ENCODE results near the gene NFX1.

The NFX1 gene

DNA sequence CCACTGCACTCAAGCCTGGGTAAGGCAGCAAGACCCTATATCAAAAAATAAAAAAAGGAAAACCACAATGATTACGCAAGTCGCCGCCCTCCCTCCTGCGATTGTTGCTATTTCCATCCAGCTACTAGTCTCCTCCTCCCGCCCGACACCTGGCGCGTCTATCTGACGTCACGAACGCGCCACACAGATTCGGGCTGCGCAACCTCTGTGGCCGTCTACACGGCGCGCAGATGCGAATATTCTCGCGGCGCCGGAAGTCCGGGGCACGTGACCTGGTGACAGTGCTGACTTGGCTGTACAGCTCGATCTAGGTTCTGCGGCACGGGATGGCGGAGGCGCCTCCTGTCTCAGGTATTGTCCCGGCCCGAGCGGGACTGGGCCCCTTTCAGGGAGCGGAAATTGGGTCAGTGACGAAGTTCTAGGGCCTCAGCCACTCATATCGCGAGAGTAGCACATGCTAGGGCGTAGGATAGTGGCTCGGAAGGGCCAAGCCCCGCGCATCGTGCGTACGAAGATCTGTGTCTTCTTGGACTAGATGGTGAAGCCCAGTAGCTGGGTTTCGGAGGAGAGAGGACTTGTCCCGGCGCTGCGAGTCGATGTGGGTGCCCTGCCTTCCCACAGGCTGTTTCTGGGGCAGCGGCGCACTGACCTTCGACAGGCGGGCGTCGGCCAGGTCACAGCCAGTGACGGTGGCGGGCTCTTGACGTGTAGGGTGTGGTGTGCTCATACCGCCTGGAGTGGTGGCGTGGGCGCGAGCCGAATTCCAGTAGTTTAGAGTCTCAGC, at the start of gene NFX1:
Gene NFX1 (plus strand): TSS at position 270 of the 784 bp plus-strand sequence. CDS start 57 bp downstream, at position 327.
- DNase-seq (ENCODE audit: low spot score): peak; percentile 97

DNA sequence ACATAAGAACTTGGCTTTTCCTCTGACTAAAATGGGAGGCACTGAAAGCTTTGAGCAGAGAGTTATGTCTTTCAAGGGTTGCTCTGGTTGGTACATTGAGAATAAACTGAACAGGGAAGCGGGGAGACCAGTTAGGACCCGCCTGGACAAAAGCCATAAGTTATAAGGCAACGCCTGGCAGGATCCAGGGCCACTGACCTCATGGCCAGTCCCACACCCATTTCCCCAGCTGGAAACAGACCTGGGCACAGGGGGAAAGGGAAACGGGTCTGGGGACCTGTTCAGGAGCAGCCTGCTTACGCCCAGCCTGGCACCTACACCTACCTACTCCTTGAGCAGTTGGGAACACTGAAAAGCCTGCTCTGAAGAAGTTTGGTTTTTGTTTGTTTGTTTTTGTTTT, 49.0 kb upstream of the NFX1 start:
- DNase-seq (ENCODE audit: low spot score): no peak

DNA sequence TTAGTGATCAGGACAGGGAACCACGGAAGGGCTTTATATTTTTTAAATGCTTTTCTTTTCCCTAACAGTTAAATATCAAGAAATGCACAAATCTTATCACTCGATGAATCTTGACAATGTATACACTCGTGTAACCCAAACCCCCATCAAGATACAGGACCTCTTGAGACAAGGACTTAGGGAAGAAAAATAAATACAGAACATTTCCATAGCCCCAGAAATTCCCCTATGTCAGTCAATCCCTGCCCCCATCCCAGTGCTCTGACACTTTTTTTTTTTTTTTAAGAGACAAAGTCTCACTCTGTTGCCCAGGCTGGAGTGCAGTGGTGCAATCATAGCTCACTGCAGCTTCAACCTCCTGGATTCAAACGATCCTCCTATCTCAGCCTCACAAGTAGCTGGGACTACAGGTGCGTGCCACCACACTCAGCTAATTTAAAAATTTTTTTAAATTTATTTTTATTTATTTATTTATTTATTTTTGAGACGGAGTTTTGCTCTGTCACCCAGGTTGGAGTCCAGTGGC, 47.6 kb upstream of the NFX1 start:
- no peak for DNase-seq (ENCODE audit: low spot score)

DNA sequence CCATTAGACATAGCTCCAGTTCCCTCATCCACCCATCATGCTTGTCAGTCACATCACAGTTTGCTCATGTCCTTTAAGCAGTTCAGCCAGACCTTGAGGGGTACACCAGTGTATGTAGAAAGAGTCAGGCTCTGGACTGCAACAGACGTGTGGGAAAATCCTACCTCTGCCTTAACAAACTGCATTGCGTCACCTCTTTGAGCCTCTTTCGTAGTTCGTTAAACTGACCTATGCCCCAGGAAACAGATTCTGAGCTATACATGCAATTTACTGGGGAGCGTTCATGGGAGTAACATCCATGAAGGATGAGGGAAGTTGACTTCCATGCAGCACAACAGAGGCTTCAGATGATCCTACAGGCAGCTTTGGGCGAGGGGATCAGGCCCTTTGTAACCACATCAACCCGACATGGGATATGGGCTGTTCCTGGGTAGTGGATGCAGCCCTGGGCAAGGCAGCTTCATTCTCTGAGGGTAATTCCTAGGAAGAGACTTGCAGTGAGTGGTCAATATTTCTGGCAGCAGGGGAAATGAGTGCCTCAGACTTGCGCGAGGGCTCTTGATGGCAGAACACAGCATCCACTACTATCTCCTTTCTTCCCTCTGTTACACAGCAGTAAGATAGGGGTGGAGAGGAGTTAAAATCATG, 46.1 kb upstream of the NFX1 start:
- DNase-seq (ENCODE audit: low spot score): no peak

DNA sequence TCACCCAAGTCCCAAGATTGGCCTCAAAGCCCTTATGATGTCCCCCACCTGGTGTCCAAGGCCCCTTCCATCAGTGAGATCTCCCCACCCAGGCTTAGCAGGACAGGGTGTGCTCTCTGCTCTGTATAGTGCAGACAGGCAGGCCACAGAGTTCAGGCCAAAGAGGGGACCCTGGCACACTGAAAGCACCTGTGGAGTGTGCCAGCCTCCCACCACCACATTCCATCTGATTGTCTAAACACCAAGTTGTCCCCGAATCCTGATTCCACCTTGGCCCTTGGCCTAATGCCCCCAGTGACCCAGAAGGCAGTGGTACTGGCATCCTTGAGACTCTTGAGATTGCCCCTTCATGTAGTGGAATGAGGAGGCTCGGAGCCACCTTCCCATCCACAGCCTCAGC, 45.0 kb upstream of the NFX1 start:
- no peak for DNase-seq (ENCODE audit: low spot score)

DNA sequence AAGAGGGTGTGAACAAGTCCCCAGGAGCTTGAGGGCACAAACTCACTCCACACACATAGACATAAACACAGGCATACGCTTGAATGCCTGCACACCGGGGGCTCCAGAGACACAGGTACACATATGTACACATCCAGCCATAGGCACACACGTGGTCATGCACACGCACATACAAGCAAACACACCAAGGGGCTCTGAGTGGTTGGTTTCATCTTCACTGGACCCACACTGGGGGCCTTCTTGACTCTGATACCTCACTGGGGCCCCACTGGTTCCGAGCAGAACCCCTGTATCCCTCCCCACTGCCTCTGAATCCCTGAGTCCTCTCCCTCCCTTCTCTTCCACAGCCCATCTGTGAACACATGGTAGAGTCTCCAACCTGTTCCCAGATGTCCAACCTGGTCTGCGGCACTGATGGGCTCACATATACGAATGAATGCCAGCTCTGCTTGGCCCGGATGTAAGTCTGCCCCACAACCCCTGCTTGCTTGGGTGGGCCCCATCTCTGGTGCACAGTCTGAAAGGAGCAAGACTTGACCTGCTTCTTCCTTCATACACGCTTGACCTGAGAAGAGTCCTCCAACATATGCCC, 44.0 kb upstream of the NFX1 start:
- DNase-seq (ENCODE audit: low spot score): no peak

DNA sequence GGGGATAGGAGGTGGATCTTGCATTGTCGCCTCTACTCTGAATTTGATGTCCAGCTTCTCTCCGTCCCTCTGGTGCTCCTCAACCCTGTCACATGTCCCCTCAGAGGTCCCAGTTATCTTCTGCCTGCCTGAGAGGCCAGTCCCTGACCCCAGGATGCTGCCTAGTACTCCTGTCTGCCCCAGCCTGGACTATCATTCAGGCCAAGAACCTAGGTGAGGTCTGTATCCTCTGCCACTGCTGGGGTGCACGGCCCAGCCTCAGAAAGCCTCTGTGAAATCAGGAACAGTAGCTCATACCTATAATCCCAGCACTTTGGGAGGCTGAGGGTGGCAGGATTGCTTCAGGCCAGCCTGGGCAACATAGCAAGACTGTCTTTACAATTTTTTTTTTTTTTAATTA, 41.7 kb upstream of the NFX1 start:
- DNase-seq (ENCODE audit: low spot score): no peak

DNA sequence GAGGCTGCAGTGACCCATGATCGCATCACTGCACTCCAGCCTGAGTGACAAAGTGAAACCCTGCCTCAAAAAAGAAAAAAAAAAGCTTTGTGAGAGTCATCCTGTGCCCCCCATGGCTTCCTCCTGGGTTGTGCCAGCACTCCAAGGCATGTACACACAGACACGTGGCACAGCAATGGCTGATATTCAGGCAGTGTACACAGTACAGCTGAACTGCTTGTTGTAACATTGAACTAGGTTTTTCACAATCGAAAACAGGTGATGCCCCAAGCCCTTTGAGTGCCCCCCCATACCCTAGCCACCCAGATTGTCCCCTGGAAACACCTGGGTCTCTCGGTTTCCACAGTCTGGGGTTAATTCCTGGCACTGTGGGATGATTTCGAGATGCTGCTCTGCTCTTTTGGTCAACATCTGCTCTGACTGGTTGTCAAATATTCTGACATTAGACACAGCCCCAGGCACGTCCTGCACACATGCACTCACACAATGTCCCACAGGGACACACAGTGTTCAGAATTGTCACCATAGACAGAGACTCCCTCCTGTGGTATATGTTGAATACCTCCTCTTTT, 41.1 kb upstream of the NFX1 start:
- DNase-seq (ENCODE audit: low spot score): no peak

DNA sequence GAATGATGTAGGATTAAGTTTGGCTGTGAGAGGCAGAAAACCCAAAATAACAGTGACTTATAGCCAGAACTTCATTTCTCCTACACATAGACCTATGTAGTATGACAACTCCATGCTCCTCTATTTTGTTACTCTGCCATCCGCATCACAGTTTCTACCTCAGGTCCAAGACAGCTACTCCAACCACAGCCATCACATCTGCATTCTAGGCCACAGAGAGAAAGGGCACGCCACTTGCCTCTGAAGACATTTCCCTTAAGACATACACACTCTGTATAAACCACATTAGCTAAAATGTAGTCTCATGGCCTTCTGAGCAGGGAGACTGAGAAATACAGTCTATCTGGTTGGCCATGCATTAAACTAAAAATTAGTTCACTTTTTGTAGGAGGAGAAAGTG, 40.3 kb upstream of the NFX1 start:
- DNase-seq (ENCODE audit: low spot score): no peak

DNA sequence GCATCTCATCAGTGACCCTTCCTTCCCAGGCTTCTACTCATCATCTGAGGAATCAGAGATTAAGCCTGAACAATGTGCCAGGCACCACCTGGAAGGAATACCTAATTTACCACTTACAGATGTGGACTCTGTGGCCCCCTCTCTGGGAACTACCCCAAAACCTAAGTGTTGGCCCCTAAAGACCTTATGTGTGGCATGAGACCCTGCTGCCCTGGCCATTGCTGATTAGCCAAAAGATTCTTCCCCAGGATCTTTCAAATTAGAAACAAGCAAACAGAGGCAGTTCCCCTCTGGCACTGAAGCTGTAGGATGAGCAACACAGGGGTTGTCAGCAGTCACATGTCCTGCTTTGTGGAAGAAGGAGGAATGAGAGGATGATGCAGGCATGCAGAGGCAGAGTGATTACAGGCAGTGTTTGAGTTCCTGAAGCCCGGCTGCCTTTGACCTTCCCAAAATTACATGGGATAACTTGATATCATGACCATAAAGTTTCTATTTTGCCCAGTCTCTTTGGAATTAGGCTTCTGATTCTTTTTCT, 39.8 kb upstream of the NFX1 start:
- DNase-seq (ENCODE audit: low spot score): no peak

DNA sequence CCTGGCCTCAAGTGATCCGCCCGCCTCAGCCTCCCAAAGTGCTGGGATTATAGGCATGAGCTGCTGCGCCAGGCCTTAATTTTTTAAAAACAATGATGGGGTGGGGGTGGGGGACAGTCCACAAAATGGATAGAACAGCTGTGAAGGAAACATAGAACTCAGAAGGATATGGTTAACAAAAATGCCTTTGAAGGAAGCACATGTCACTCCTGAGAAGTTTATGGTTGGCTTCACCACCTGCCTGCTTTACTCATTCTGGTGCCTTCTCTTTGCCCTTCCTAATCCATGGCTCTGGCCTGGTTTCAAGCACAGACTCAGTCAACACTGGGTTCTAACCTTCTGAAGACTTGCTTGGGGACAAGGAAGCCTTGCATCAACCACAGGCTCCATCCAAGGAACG, 36.1 kb upstream of the NFX1 start:
- DNase-seq (ENCODE audit: low spot score): no peak

DNA sequence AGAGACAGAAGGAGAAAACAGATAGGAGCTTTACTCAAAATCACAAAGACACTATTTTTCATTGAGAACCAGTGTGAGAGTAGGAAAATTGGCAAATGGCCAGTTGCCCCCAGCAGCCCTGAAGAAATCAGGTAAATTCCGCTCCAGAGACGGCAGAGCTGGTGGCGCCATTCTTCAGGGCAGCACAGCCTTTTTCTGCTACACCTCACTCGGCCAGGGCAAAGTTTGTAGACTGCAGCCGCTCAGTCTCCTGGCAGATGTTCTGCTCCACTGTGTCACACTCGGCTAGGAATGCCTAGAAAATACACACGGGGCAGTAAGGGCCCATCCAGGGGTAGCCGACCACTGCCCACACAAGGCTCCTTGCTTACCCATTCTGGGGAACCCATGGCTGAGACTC, 35.3 kb upstream of the NFX1 start:
- DNase-seq (ENCODE audit: low spot score): no peak

DNA sequence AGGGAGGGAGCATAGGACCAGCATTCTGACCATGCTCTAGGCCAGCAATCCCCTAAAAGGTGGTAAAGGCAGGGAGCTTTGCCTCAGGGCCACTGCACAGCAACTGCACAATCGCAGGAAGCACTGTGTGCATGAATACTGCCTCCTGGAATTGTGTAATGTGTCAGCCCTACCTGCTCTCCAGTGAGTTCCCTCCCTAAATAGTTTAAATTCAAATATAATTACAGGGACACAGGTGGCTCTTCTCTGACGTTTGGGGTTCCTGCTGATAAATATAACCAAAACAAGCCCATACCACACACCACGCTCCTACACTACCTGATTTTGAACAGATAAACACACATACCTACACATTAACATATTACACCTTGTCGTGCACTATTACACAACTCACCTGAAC, 34.8 kb upstream of the NFX1 start:
- no peak for DNase-seq (ENCODE audit: low spot score)

DNA sequence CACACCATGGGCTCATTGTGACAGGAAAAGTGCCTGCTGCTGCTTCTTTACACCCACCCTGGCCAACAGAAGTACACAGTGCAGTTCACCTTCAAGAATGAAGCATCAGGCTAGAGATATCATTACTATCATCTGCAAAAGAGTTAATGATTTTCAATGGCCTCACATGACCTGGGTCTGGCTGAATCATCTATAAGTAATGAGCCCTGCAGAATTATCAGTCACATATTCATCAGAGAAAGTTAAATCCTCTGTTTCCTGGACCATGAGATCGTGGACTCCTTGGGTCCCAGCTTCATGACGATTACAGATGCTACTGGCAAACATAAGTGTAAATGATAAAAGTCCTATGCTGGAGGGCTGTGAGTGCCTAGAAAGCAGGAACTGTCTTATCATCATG, 34.1 kb upstream of the NFX1 start:
- no peak for DNase-seq (ENCODE audit: low spot score)

DNA sequence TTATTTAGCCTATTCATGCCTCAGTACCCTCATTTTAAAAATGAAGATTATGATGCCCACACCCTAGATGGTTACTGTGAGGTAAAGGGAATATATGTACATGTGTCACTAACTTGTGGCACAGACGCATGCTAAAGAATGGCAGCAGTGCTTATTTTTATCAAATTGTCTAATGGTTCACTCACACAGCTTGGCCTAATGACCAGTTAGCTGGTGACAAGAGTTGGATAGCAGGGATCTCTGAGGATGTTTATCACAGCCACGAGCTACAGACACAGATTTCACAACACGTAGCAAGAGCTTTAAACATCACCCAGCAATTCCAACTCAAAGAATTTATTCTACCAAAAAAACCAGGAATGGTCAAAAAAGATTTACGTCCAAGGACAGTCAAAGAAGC, 33.0 kb upstream of the NFX1 start:
- DNase-seq (ENCODE audit: low spot score): no peak

DNA sequence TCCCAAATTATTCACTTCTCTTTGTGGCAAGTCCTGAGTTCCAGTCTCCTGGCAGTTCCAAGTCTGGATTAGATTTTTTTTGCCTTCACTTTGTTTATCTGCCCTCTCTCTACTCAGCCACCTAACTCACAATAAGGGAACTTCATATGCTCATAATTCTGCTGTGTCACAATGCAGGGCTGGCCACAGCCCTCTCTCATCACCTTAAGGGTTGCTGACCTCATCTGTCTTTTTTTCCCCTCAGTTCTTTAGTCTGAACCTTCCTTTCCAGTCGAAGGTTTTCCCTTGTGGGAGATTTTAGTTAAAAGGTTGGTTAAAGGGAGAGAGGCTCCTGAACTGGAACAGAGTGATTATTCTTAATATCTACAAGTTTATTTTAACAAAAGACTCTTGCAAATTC, 29.9 kb upstream of the NFX1 start:
- DNase-seq (ENCODE audit: low spot score): no peak

DNA sequence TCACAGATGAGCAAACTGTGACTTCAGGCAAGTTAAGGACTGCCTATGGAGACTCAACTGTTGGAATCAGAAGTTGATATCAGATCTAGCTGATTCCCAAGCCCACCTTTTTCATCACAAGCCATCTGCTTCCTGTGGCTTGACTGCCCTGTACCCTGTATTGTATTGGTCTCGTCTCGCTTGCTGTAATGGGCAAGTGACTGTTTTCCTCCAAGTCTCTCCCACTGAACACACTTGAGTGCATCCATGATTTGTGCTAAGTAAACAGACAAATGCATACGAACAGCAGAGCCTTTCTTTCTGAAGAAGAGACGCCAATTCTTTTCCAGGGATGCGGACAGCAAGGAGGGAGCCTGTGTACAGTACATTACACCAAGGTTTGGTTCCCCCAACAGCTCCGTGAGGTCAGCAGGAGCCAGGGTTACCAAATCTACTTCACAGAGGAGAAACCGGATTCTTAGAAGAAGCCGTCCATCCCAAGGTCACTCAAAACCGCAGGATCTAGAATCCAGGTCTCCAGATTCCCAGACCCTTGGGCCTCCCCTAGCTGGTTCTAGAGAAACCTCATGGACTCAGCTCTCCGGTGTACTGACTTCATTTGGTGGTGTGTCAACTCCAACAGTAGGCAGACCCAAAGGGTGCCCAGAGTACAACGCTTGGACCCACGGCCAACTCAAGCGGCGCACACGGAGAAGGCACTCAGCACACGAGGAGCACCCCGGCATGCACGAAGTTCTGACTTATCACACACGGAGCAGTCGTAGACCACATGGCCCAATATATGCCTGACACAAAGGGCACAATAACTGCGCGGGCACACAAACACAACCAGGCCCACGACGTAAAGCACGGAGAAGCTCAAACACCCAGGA, 26.9 kb upstream of the NFX1 start:
- peak; percentile 46 for DNase-seq (ENCODE audit: low spot score)

DNA sequence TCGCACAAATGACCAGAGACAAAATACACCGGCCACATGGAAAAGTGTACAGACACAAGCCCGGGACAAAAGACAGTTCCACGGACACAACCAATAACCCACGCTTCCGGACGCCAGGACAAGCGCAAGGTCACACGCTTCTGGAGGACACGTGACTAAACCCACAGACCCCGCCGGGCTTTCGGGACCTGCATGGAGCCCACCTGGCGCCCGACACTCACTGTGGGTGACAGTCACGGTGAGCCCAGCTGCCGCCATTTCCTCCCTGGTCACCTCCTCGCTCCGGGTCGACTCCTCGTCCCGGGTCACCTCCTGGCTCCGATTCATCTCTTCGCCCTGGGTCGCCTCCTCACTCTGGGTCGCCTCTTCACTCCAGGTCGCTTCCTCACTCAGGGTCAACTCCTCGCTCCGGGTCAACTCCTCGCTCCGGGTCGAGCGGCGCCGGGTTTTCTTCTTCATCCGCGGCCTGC, 26.3 kb upstream of the NFX1 start:
- DNase-seq (ENCODE audit: low spot score): peak; percentile 34

DNA sequence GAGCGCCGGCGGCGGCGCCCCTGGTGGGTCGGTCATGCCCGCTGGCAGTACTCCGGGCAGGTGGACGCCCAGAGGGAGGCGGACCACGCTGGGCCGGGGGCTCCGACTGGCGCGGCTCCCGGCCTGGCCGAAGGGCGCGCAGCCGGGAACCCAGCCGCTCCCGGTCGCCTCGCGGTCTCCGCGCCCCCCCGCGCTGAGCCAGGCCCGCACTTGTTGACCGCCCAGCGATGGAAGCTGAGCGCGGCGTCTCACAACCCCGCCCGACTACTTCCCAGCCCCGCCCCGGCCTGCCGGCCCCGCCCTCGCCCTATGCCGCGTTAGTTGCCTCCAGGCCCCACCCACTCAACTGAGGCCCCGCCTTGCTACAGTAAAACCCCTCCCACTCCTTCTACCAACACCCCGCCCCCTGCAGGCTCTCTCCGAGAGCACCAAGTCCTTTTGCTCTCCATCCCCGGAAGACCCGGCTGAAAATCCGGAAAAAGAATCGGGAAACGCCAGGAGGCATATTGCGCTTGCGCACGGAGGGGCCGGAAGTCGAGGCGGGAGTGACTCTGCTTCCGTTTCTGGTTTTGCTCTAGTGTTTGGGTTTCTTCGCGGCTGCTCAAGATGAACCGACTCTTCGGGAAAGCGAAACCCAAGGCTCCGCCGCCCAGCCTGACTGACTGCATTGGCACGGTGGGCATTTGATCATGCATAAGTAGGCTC, 25.7 kb upstream of the NFX1 start, which contains the start of the genes BAG1 and CHMP5:
Gene BAG1 (minus strand): TSS at position 236 of the 705 bp plus-strand sequence.
Gene CHMP5 (plus strand): TSS at position 577 of the 705 bp plus-strand sequence. CDS start 30 bp downstream, at position 607.
- peak; percentile 100 for DNase-seq (ENCODE audit: low spot score)

DNA sequence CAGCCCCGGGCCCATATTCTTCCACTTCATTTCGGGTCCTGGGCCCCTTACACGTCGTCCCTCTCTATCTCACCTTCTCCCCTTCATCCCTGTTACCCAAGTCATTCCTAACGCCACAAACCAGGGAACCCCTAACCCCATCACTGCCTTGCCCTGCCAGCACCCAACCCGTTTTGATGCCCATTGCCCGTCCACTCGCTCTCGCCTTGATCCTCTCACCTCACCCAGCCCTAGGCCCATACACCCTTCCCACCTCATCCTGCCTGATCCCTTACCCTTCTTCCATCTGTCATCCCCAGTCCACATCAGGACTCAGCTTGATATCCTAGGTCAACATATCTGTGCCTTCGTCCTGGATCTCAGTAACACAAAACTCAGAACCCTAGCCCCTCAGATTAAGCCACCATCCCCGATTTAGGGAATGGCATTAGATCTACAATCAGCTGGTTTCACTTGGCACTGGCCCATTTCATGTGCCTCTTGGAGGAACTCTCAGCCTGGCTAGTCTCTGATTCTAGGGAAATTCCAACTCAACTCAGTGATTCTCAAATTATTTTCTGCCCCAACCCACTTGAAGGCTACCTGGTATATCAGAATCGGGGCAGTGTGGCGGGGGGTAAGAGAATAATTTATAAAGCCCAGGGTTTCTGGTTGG, 25.0 kb upstream of the NFX1 start:
- no peak for DNase-seq (ENCODE audit: low spot score)

All from kidney capillary endothelial cell (primary cell).